Esophagus muscularis mucosa (tissue), 4 donors: ENCODE data around the gene HS3ST3A1. TPM values are rescaled to one million over a fixed set of nuclear protein-coding genes. Genes with fewer than 3 reads are reported as not detected.

Experiments used
- DNase-seq: peaks from one replicate; pipeline ENCODE4 v3.0.0-alpha.2; 2017; ENCODE audit errors: extremely low spot score
- H3K27ac ChIP-seq, 4 donors: fragments of 200-600 bp; sonication (generic); replicated peaks in 1 of 4; 1 replicate in 3 of 4; 2 replicates in 1 of 4; pipeline ENCODE4 v1.5.1; 2016 to 2019; ENCODE audit warnings: mild to moderate bottlenecking in 1 of 4
- H3K27me3 ChIP-seq, 4 donors: fragments of 200-600 bp; sonication (generic); one replicate each; pipeline versions ENCODE4 v1.5.1 to v1.6.0; 2016 to 2019
- H3K36me3 ChIP-seq, 4 donors: fragments of 200-600 bp; sonication (generic); one replicate each; pipeline ENCODE4 v1.5.1; 2016 to 2019
- H3K4me1 ChIP-seq, 4 donors: fragments of 200-600 bp; sonication (generic); one replicate each; pipeline ENCODE4 v1.5.1; 2016 to 2019
- H3K4me3 ChIP-seq, 4 donors: fragments of 200-600 bp; sonication (generic); 1 replicate in 2 of 4; 2 replicates in 2 of 4; pipeline ENCODE4 v1.5.1; 2016 to 2019; ENCODE audit warnings: mild to moderate bottlenecking in 4 of 4, moderate library complexity in 1 of 4
- H3K9me3 ChIP-seq, 4 donors: fragments of 200-600 bp; sonication (generic); 1 replicate in 3 of 4; 2 replicates in 1 of 4; pipeline ENCODE4 v1.5.1; 2016 to 2019
- EP300 ChIP-seq: sonication (generic); formaldehyde crosslinking; IDR thresholded peaks from one replicate; pipeline ENCODE4 v1.6.1; 2017; ENCODE audit warnings: antibody characterized with exemption
- POLR2A ChIP-seq: fragments of 450-650 bp; IDR thresholded peaks from one replicate; pipeline ENCODE4 v1.6.1; 2017; ENCODE audit warnings: antibody characterized with exemption, moderate library complexity, mild to moderate bottlenecking, low read depth
- POLR2AphosphoS5 ChIP-seq, 2 donors: sonication (generic); formaldehyde crosslinking; IDR thresholded peaks; one replicate each; pipeline ENCODE4 v1.6.1; 2017; ENCODE audit warnings: antibody characterized with exemption in 2 of 2
- WGBS: methylation state at CpG from one replicate; pipeline ENCODE4 v1.1.5; 2018; 5-methylcytosine and 5-hydroxymethylcytosine counted together
- intact Hi-C: fragments of 100-400 bp; cut with DNase I; formaldehyde crosslinking; loops from one replicate; pipeline ENCODE4 v1.15.1; 2023
- small RNA-seq, 3 donors: library from RNA; depleted of rRNA; stranded (forward); fragments of <200 nt; gene quantifications; one replicate each; pipeline ENCODE3, GENCODE V24; 2016
- total RNA-seq, 4 donors: library from RNA; depleted of rRNA; stranded (reverse); fragments of >200 nt; gene quantifications; one replicate each; pipeline versions ENCODE4 v1.1.0 to v1.2.1, GENCODE V29; 2016
- TF ChIP-seq, protein P1 (sequence below), 3 experiments: fragments of 200-600 bp in 2 of 3; fragments of 450-650 bp in 1 of 3; sonication (generic) in 2 of 3; IDR thresholded peaks; one replicate each; pipeline ENCODE4 v1.5.1; 2017 to 2019; ENCODE audit warnings: antibody characterized with exemption in 3 of 3, mild to moderate bottlenecking in 2 of 3, moderate library complexity in 1 of 3

The HS3ST3A1 gene
- total RNA-seq, 4 donors from 2014 or later, result 5.7 to 10.4 (median 7.7) TPM

DNA sequence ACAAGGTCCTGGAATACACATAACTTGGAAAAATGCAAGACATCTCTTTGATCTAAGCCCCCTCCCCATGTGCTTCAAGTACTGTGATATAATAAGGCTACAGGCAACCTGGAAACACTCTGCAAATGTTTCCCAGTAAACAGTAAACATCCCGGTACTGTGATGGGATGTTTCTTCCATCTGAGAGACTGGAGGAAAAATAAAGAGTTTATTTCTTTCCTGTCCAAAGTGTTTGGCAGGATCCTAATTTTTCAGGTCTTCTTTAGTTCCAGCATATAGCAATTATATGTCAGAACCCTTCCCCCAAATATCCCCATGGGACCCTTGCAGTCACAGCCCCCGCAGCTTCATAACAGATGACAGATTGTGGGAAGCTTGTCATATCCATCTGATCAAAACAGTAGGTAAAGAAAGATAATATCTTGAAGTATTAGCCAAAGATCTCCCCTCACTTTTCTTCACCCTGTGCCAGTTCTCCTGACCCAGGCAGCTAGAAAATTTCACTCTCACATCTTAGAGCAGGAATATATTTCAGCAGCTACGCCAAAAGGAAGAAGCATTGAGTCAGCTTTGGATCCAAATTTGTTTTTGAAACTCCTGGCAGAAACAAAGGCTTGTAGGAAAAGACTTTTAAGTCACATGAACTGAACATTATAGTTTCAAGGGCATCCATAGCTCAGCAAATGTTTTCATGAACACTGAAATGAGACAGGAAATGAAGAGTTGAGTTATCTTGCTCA is 141.3 kb downstream of the HS3ST3A1 start:
- TF ChIP-seq, protein P1, sequence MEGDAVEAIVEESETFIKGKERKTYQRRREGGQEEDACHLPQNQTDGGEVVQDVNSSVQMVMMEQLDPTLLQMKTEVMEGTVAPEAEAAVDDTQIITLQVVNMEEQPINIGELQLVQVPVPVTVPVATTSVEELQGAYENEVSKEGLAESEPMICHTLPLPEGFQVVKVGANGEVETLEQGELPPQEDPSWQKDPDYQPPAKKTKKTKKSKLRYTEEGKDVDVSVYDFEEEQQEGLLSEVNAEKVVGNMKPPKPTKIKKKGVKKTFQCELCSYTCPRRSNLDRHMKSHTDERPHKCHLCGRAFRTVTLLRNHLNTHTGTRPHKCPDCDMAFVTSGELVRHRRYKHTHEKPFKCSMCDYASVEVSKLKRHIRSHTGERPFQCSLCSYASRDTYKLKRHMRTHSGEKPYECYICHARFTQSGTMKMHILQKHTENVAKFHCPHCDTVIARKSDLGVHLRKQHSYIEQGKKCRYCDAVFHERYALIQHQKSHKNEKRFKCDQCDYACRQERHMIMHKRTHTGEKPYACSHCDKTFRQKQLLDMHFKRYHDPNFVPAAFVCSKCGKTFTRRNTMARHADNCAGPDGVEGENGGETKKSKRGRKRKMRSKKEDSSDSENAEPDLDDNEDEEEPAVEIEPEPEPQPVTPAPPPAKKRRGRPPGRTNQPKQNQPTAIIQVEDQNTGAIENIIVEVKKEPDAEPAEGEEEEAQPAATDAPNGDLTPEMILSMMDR (IDR thresholded peaks at IDR 0.05), result no peak
- TF ChIP-seq POLR2A (no peak), EP300 (no peak), POLR2AphosphoS5 (IDR thresholded peaks at IDR 0.05) (no peak)
- no peaks in the 10 kb centered on the region for H3K9me3 ChIP-seq

DNA sequence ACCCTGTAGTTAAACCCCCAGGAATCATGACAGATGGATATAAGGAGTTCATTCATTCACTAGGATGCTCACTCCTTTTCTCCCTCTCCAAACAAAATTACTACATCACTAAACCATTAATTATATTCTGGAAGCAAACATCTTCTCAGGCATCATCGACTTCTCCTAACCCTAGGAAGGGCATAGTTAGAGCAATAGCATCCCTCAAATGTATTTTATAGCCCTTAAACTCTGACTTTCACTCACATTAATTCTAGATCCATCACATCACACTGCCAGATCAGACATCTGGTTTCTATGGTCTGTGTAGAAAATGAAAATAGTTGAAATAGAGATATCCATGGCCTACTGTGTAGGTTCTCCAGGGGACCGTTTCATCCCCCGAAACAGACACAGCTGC is 143.9 kb downstream of the HS3ST3A1 start:
- 57% methylated on average over 3 of the region's 3 CpGs for WGBS
- intact Hi-C loops, result no loop called here
- peaks cover 0 to 6% (median 2%) of the 10 kb centered on the region in 4 donors for H3K27me3 ChIP-seq
- no peak for DNase-seq
- H3K36me3 ChIP-seq, result no peaks in the 10 kb centered on the region
- H3K4me3 ChIP-seq, result no peak overlapping the region
- TF ChIP-seq, protein P1 (IDR thresholded peaks at IDR 0.05), result no peak
- no peak for TF ChIP-seq POLR2AphosphoS5 (IDR thresholded peaks at IDR 0.05)
- H3K9me3 ChIP-seq, result no peaks in the 10 kb centered on the region
- H3K4me1 ChIP-seq, result peaks cover 0 to 12% (median 0%) of the 10 kb centered on the region in 4 donors
- H3K27ac ChIP-seq, result no peak overlapping the region

More for the DNA sequence above, 141.3 kb downstream of the HS3ST3A1 start:
- no peaks in the 10 kb centered on the region for H3K36me3 ChIP-seq
- intact Hi-C loops, result no loop called here
- H3K27ac ChIP-seq, result no peak overlapping the region
- WGBS, result 40% methylated on average over 3 of the region's 3 CpGs
- peaks cover 0 to 14% (median 0%) of the 10 kb centered on the region in 4 donors for H3K4me1 ChIP-seq
- DNase-seq, result peak; percentile 26
- peaks cover 0 to 6% (median 2%) of the 10 kb centered on the region in 4 donors for H3K27me3 ChIP-seq
- no peak overlapping the region for H3K4me3 ChIP-seq

Small RNA genes within 50 kb of the gene (small RNA-seq; reads per million reads assigned to genes)
- gene MIR548H3, result 0 reads per million in 3 donors
